Neural crest cell (in vitro differentiated cells): ENCODE measurements around the gene PPP1R1A. TPM values are rescaled to one million over a fixed set of nuclear protein-coding genes. Genes with fewer than 3 reads are reported as not detected.

Experiments
- DNase-seq: peaks from one replicate; pipeline ENCODE4 v3.0.0; 2021; ENCODE audit warnings: low read depth, mixed read lengths, low spot score
- H3K27ac Mint-ChIP-seq: one replicate; pipeline ENCODE4 v1.8.0; 2021; ENCODE audit warnings: mild to moderate bottlenecking, mixed read lengths; ENCODE audit not compliant: unreplicated experiment
- H3K27me3 Mint-ChIP-seq: 2 replicates; pipeline ENCODE4 v1.8.0; 2021; ENCODE audit warnings: low read depth, mild to moderate bottlenecking, mixed read lengths
- H3K36me3 Mint-ChIP-seq: 2 replicates; pipeline ENCODE4 v1.8.0; 2021; ENCODE audit warnings: low read depth, mild to moderate bottlenecking, mixed read lengths
- H3K4me1 Mint-ChIP-seq: 2 replicates; pipeline ENCODE4 v1.8.0; 2021; ENCODE audit warnings: mixed read lengths
- H3K4me3 Mint-ChIP-seq: one replicate; pipeline ENCODE4 v1.8.0; 2021; ENCODE audit warnings: mild to moderate bottlenecking, mixed read lengths
- H3K9me3 Mint-ChIP-seq: 2 replicates; pipeline ENCODE4 v1.8.0; 2021; ENCODE audit warnings: mixed read lengths
- CTCF ChIP-seq: fragments of 200-600 bp; sonication (generic); conservative IDR thresholded peaks from 2 replicates; pipeline ENCODE4 v1.5.0; 2021; ENCODE audit warnings: antibody characterized with exemption, mild to moderate bottlenecking
- total RNA-seq: library from RNA; stranded (reverse); gene quantifications from 2 replicates; pipeline ENCODE4 v1.2.1, GENCODE V29; 2021

The PPP1R1A gene
- total RNA-seq, 1 donor from 2014 or later = 10.3 TPM

GRCh38 chr12:54583726-54584125, 4.7 kb downstream of the PPP1R1A start:
- H3K4me1 Mint-ChIP-seq = peaks cover 56% of the 10 kb centered on the region
- TF ChIP-seq CTCF = no peak
- DNase-seq = no peak
- no peaks in the 10 kb centered on the region for H3K36me3 Mint-ChIP-seq
- peak overlapping the region; percentile 24 for H3K4me3 Mint-ChIP-seq
- no peaks in the 10 kb centered on the region for H3K9me3 Mint-ChIP-seq
- H3K27ac Mint-ChIP-seq = no peak overlapping the region
- H3K27me3 Mint-ChIP-seq = peaks cover 28% of the 10 kb centered on the region

DNA sequence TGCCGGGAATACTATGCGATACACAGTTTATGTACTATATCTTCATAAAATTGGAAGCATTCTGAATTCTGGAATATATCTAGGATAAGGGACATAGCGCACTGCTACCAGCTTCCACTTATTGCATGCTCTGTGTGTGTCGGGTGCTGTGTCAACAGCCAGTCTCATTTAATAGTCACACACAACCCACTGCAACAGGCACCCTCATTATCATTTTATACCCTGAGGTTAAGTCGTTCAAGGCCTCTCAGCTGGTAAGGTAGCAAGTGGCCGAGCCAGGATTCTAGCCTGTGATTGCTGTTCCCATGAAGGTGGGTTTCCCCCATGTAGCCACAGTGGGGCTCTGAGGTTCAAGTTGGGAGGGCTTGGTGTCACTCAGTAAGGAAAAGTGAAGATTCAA, 7.0 kb downstream of the PPP1R1A start:
- no peak for DNase-seq
- Mint-ChIP-seq H3K27ac (no peak overlapping the region), H3K36me3 (no peaks in the 10 kb centered on the region), H3K9me3 (no peaks in the 10 kb centered on the region), H3K4me1 (peaks cover 45% of the 10 kb centered on the region), H3K27me3 (peaks cover 11% of the 10 kb centered on the region), H3K4me3 (no peak overlapping the region)
- no peak for TF ChIP-seq CTCF

DNA sequence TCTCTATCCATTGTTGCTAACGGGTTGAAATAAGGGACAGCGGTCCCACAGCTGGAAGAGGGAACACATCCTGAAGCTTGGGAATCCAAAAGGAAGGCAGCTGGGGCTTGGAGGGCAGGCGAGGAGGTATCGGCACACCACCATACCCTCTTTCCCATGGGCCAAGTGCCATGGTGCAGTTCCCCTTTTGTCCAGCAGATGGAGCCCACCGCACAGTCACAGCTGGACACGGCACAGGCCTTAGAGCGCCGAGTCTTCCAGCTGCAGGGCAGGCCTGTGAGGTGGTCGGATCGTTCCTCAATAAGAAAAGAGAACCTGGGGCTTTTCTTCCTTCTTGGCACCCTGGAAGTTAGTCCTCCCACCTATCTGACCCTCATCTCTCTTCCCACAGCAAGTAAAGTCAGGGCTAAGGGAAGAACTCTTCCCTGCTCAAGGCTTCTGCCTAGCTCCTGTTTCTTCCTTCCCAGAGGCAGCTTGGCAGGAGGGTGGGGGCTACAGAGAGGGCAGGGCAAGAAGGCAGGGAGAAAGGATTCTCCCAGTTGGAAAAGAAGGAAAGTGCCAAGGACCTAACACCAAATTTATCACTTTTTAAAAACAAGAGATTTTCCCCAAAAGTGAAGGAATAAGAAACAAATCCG, 8.6 kb downstream of the PPP1R1A start:
- TF ChIP-seq CTCF = peak; percentile 98
- Mint-ChIP-seq H3K27ac (no peak overlapping the region), H3K4me1 (peaks cover 40% of the 10 kb centered on the region), H3K4me3 (no peak overlapping the region), H3K36me3 (no peaks in the 10 kb centered on the region), H3K27me3 (peaks cover 2% of the 10 kb centered on the region), H3K9me3 (no peaks in the 10 kb centered on the region)
- peak; percentile 97 for DNase-seq

DNA sequence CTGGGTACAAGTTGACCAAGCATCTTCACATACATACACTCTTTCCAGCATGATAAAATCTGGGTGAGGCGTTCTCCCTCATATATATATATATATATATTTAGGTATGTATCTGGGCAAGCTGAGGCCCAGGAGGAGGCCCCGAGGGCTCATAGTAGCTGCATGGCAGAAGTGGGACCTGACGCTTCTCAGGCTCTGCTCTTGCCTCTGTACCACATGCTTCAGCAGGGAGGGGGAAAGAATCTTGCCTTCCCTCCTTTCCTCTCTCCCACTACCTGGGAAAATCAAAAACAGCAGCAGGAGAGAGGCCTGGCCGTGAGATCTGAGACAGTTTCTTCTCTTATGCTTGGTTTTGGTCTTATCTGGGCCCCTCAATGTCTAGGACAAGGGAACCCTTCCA, 9.2 kb downstream of the PPP1R1A start:
- Mint-ChIP-seq H3K27me3 (peaks cover 2% of the 10 kb centered on the region), H3K27ac (no peak overlapping the region), H3K9me3 (no peaks in the 10 kb centered on the region), H3K4me3 (no peak overlapping the region), H3K36me3 (no peaks in the 10 kb centered on the region), H3K4me1 (peaks cover 40% of the 10 kb centered on the region)
- TF ChIP-seq CTCF = no peak
- no peak for DNase-seq

DNA sequence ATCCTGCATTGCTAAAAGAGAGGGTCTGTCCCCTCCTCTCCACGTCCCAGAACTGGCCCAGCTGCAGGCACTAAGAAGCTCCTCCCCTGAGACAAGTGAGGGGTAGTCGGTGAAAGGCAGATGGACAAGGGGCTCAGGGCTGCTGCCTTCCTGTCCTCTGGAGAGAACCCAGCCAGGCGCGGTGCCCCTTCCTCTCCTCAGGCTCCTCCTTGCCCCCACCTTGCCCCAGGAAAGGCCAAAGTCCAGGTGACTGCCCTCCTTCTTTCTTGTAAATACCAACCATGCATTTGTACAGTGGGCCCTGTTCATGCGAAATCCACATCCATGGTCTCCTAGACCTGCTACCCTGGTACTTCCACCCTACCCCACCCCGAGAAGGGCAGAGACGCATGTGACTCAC, 9.7 kb downstream of the PPP1R1A start:
- no peak for TF ChIP-seq CTCF
- Mint-ChIP-seq H3K4me3 (no peak overlapping the region), H3K36me3 (no peaks in the 10 kb centered on the region), H3K4me1 (peaks cover 36% of the 10 kb centered on the region), H3K27ac (no peak overlapping the region), H3K9me3 (no peaks in the 10 kb centered on the region), H3K27me3 (peaks cover 2% of the 10 kb centered on the region)
- DNase-seq = no peak

DNA sequence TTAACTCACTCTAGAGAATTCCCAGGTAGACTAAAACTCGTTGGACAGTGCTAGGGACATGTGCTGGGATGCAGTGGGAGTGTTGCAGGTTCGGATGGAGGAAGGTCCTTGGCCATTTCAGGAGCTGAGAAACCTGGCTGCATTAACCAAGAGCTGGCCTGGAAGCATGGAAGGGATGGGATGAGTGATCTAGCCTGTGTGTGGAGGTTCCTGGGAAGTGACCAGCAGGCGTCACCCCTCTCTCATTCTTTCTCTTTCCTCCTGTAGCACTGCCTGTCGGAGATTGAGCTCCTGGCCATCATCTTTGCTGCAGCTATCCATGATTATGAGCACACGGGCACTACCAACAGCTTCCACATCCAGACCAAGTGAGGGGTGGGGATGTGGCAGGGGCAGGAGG, 15.6 kb downstream of the PPP1R1A start:
- DNase-seq = no peak
- H3K4me3 Mint-ChIP-seq = no peak overlapping the region

More for the DNA sequence above, 15.6 kb downstream of the PPP1R1A start:
- Mint-ChIP-seq H3K9me3 (no peaks in the 10 kb centered on the region), H3K27ac (no peak overlapping the region), H3K27me3 (no peaks in the 10 kb centered on the region), H3K36me3 (no peaks in the 10 kb centered on the region), H3K4me1 (peaks cover 30% of the 10 kb centered on the region)
- no peak for TF ChIP-seq CTCF
